GM12875 (cell line): ENCODE data around the gene RNF114.
"Not testable (repeated sequence)": the region's sequence is repeated elsewhere in the genome, so short reads cannot be mapped to it uniquely, and the experiment has no call there.

Experiments
- H3K4me3 ChIP-seq: one replicate; pipeline ENCODE4 v1.5.1; 2011; ENCODE audit warnings: low read depth, low read length, control low read depth
- CTCF ChIP-seq: IDR thresholded peaks from 2 replicates; pipeline ENCODE4 v1.5.1; 2011; ENCODE audit warnings: low read depth, mild to moderate bottlenecking, control low read depth, inconsistent platforms, low read length, moderate library complexity, borderline replicate concordance; ENCODE audit not compliant: insufficient read depth

RNF114 gene

GRCh38 chr20:49894073-49894470 is 42.1 kb upstream of the RNF114 start:
- no peak for TF ChIP-seq CTCF
- H3K4me3 ChIP-seq, result no peak overlapping the region

GRCh38 chr20:49895474-49896093 is 40.6 kb upstream of the RNF114 start:
- H3K4me3 ChIP-seq, result not testable (repeated sequence)

GRCh38 chr20:49896204-49896603 is 40.0 kb upstream of the RNF114 start:
- TF ChIP-seq CTCF, result no peak
- no peak overlapping the region for H3K4me3 ChIP-seq

- no peak overlapping the region for H3K4me3 ChIP-seq
- TF ChIP-seq CTCF, result no peak
These were observed 36.4 kb upstream of the RNF114 start for GRCh38 chr20:49899541-49900383.

- TF ChIP-seq CTCF, result no peak
- no peak overlapping the region for H3K4me3 ChIP-seq
These were observed 34.6 kb upstream of the RNF114 start for GRCh38 chr20:49901588-49901987.

- H3K4me3 ChIP-seq, result no peak overlapping the region
- no peak for TF ChIP-seq CTCF
These were observed 31.6 kb upstream of the RNF114 start for GRCh38 chr20:49904440-49905214.

- no peak for TF ChIP-seq CTCF
These were observed 30.6 kb upstream of the RNF114 start for GRCh38 chr20:49905415-49906091.

More at GRCh38 chr20:49905415-49906091, 30.6 kb upstream of the RNF114 start:
- H3K4me3 ChIP-seq, result no peak overlapping the region
